B cell (primary cell): ENCODE results near the gene APOF. TPM values are rescaled to one million over a fixed set of nuclear protein-coding genes. Genes with fewer than 3 reads are reported as not detected.
A peak's percentile ranks its signal among the peaks of the same experiment; 100 is the strongest.

Experiments
- ATAC-seq: fragments of 200-7000 bp; cut with Tn5 transposase; one replicate; pipeline ENCODE4 v1.10.0; 2021; ENCODE audit warnings: low read depth, mild to moderate bottlenecking, moderate number of reproducible peaks, moderate library complexity
- CTCF ChIA-PET: fragments of 350-600 bp; sonication (Branson Sonifier 250); formaldehyde crosslinking; loops from one replicate; lab custom pipeline; 2021; ENCODE audit warnings: antibody characterized with exemption, inconsistent platforms; lab: Charles Lee
- POLR2A ChIA-PET: fragments of 350-600 bp; sonication (Branson Sonifier 250); formaldehyde crosslinking; loops from one replicate; lab custom pipeline; 2021; ENCODE audit warnings: antibody characterized with exemption; lab: Charles Lee
- DNase-seq: peaks from one replicate; pipeline ENCODE4 v3.0.0; 2013
- H2AFZ ChIP-seq: 2 replicates; pipeline ENCODE4 v1.6.1; 2012; ENCODE audit warnings: mild to moderate bottlenecking, low read depth, low read length; ENCODE audit not compliant: insufficient read depth, poor library complexity, severe bottlenecking
- H3K27ac ChIP-seq, 2 donors: 1 replicate in 1 of 2; 2 replicates in 1 of 2; pipeline ENCODE4 v1.5.1; 2012 to 2013; ENCODE audit warnings: low read length in 2 of 2, mild to moderate bottlenecking in 2 of 2, moderate library complexity in 1 of 2
- H3K27me3 ChIP-seq, 4 experiments: fragments of 200-600 bp in 1 of 4; sonication (generic) in 1 of 4; replicated peaks in 1 of 4; 1 replicate in 2 of 4; 2 replicates in 2 of 4; pipeline versions ENCODE4 v1.6.1 to v1.7.0; 2013 to 2016; ENCODE audit warnings: low read length in 3 of 4, mild to moderate bottlenecking in 2 of 4, mixed read lengths in 1 of 4, moderate library complexity in 1 of 4; ENCODE audit not compliant: insufficient read depth in 4 of 4, control insufficient read depth in 3 of 4; ENCODE audit errors: control extremely low read depth in 1 of 4
- H3K36me3 ChIP-seq, 2 experiments: replicated peaks in 1 of 2; 1 replicate in 1 of 2; 2 replicates in 1 of 2; pipeline versions ENCODE4 v1.6.1 to v1.7.1; 2013; ENCODE audit warnings: low read length in 1 of 2; ENCODE audit not compliant: insufficient read depth in 2 of 2, control insufficient read depth in 1 of 2; ENCODE audit errors: control extremely low read depth in 1 of 2, extremely low read depth in 1 of 2
- H3K4me1 ChIP-seq, 2 donors: fragments of 200-600 bp in 1 of 2; sonication (generic) in 1 of 2; 1 replicate in 1 of 2; 2 replicates in 1 of 2; pipeline versions ENCODE4 v1.5.1 to v1.6.1; 2013 to 2017; ENCODE audit warnings: low read length in 2 of 2; ENCODE audit not compliant: control insufficient read depth in 2 of 2, insufficient read depth in 2 of 2
- H3K4me2 ChIP-seq: replicated peaks from 2 replicates; pipeline ENCODE3; 2012; ENCODE audit warnings: mild to moderate bottlenecking, low read depth, low read length; ENCODE audit not compliant: poor library complexity, severe bottlenecking
- H3K4me3 ChIP-seq, 5 experiments: fragments of 200-600 bp in 1 of 5; sonication (generic) in 1 of 5; 1 replicate in 3 of 5; 2 replicates in 2 of 5; pipeline versions ENCODE4 v1.5.1 to v1.7.0; 2011 to 2016; ENCODE audit warnings: low read length in 4 of 5, mild to moderate bottlenecking in 4 of 5, low read depth in 2 of 5, control low read depth in 1 of 5, moderate library complexity in 1 of 5; ENCODE audit not compliant: insufficient read depth in 1 of 5; ENCODE audit errors: control extremely low read depth in 1 of 5, extremely low read depth in 1 of 5
- H3K79me2 ChIP-seq: fragments of 200-600 bp; sonication (generic); one replicate; pipeline ENCODE4 v1.6.0; 2016; ENCODE audit warnings: low read length; ENCODE audit not compliant: control insufficient read depth, insufficient read depth
- H3K9ac ChIP-seq: fragments of 200-600 bp; sonication (generic); 2 replicates; pipeline ENCODE4 v1.6.1; 2017; ENCODE audit warnings: mild to moderate bottlenecking, low read length, moderate library complexity
- H3K9me3 ChIP-seq, 3 donors: one replicate each; pipeline versions ENCODE4 v1.6.1 to v1.7.1; 2013; ENCODE audit warnings: low read length in 2 of 3; ENCODE audit not compliant: control insufficient read depth in 2 of 3, insufficient read depth in 1 of 3; ENCODE audit errors: control extremely low read depth in 1 of 3
- H4K20me1 ChIP-seq: 2 replicates; pipeline ENCODE4 v1.6.0; 2012; ENCODE audit warnings: mild to moderate bottlenecking, low read length; ENCODE audit not compliant: insufficient read depth, control insufficient read depth, poor library complexity, severe bottlenecking
- H3K27ac Mint-ChIP-seq: one replicate; pipeline ENCODE4 v1.8.0; 2021; ENCODE audit warnings: mixed read lengths
- H3K27me3 Mint-ChIP-seq: one replicate; pipeline ENCODE4 v1.8.0; 2021; ENCODE audit warnings: mixed read lengths
- H3K4me1 Mint-ChIP-seq: one replicate; pipeline ENCODE4 v1.8.0; 2021; ENCODE audit warnings: mixed read lengths
- H3K4me3 Mint-ChIP-seq: one replicate; pipeline ENCODE4 v1.8.0; 2021; ENCODE audit warnings: mixed read lengths
- H3K9me3 Mint-ChIP-seq: one replicate; pipeline ENCODE4 v1.8.0; 2022; ENCODE audit warnings: mixed read lengths; ENCODE audit not compliant: insufficient read depth
- CTCF ChIP-seq: fragments of 200-600 bp; IDR thresholded peaks from one replicate; pipeline ENCODE4 v1.8.0; 2022; ENCODE audit warnings: antibody characterized with exemption, mild to moderate bottlenecking
- EZH2 ChIP-seq: IDR thresholded peaks from 2 replicates; pipeline ENCODE4 v1.6.1; 2012; ENCODE audit warnings: borderline replicate concordance, low read depth, mild to moderate bottlenecking, moderate library complexity, low read length; ENCODE audit not compliant: insufficient read depth, poor library complexity, severe bottlenecking
- WGBS: methylation state at CpG from one replicate; pipeline ENCODE4 v1.1.5; 2013; ENCODE audit warnings: missing lambda C conversion rate; ENCODE audit not compliant: insufficient coverage; 5-methylcytosine and 5-hydroxymethylcytosine counted together
- intact Hi-C: fragments of 100-400 bp; cut with micrococcal nuclease; formaldehyde crosslinking; loops from one replicate; pipeline ENCODE4 v1.10.0; 2022
- polyA plus RNA-seq: library from polyadenylated mRNA; depleted of rRNA; stranded (reverse); fragments of >200 nt; gene quantifications from 2 replicates; pipeline ENCODE4 v1.2.3, GENCODE V29; 2012
- total RNA-seq, 2 donors: library from RNA; stranded (reverse); fragments of 120-200 nt in 1 of 2; gene quantifications; 1 replicate in 1 of 2; 2 replicates in 1 of 2; pipeline versions ENCODE4 v1.2.3 to v1.2.4, GENCODE V29; 2013 to 2022

Gene APOF
- total and polyA plus RNA-seq, 2 donors (not counting 1 experiment from before 2014, with no cell fraction given), result not detected

GRCh38 chr12:56341616-56342015 lies 21.0 kb downstream of the APOF start:
- Histone ChIP-seq H3K4me1 (peaks cover 26 to 33% of the 10 kb centered on the region in 2 donors), H3K4me3 (no peak overlapping the region), H4K20me1 (no peaks in the 10 kb centered on the region), H3K27me3 (no peaks in the 10 kb centered on the region), H3K79me2 (peaks cover 10% of the 10 kb centered on the region), H3K9me3 (no peaks in the 10 kb centered on the region), H3K36me3 (peaks cover 3 to 42% of the 10 kb centered on the region in 2 experiments), H2AFZ (no peak overlapping the region), H3K27ac (peak overlapping the region in 1 of 2 donors; percentile 14), H3K4me2 (no peak overlapping the region), H3K9ac (no peak overlapping the region)
- Mint-ChIP-seq H3K27ac (peak overlapping the region; percentile 6), H3K4me3 (no peak overlapping the region), H3K9me3 (no peaks in the 10 kb centered on the region), H3K27me3 (no peaks in the 10 kb centered on the region), H3K4me1 (peaks cover 33% of the 10 kb centered on the region)
- WGBS, result no CpG with 5 or more reads among the region's 1 CpG
- ATAC-seq (no peak), DNase-seq (no peak)
- intact Hi-C loops, result no loop called here
- TF ChIP-seq CTCF (no peak), EZH2 (no peak)
- POLR2A ChIA-PET, result interaction anchor here (1.0 to 2.1 kb wide), 2 partner anchors 8 to 18 kb away, joined by 7 read pairs; partner anchors contain the start of genes PAN2 and STAT2
- CTCF ChIA-PET, result interaction anchor here (2.2 to 2.4 kb wide), 2 partner anchors 18 to 122 kb away, joined by 6 to 10 read pairs; partner anchors contain the start of gene STAT2

GRCh38 chr12:56339158-56339422 lies 23.6 kb downstream of the APOF start:
- Histone ChIP-seq H4K20me1 (no peaks in the 10 kb centered on the region), H2AFZ (peak overlapping the region; percentile 52), H3K27me3 (no peaks in the 10 kb centered on the region), H3K4me1 (peaks cover 35 to 43% of the 10 kb centered on the region in 2 donors), H3K27ac (peak overlapping the region; percentile 86 to 88), H3K4me2 (peak overlapping the region; percentile 81), H3K36me3 (peaks cover 0 to 28% of the 10 kb centered on the region in 2 experiments), H3K4me3 (peak overlapping the region; percentile 26 to 59 (median 48)), H3K9me3 (no peaks in the 10 kb centered on the region), H3K79me2 (peaks cover 10% of the 10 kb centered on the region), H3K9ac (peak overlapping the region; percentile 68)
- Mint-ChIP-seq H3K27ac (peak overlapping the region; percentile 99), H3K4me1 (peaks cover 43% of the 10 kb centered on the region), H3K27me3 (no peaks in the 10 kb centered on the region), H3K9me3 (no peaks in the 10 kb centered on the region), H3K4me3 (peak overlapping the region; percentile 95)
- TF ChIP-seq EZH2 (no peak), CTCF (no peak)
- no CpG with 5 or more reads among the region's 1 CpG for WGBS
- ATAC-seq, result no peak
- ChIA-PET POLR2A (interaction anchor here (0.6 to 2.5 kb wide), 7 partner anchors 15 to 125 kb away, joined by 3 to 22 read pairs (median 5); partner anchors contain the start of genes CNPY2, CS, RNF41 and STAT2), CTCF (interaction anchor here (0.5 to 7.6 kb wide), 6 partner anchors 20 to 126 kb away, joined by 4 to 45 read pairs (median 14); partner anchors contain the start of genes CNPY2, STAT2 and TIMELESS)
- DNase-seq, result no peak
- intact Hi-C loops, result loop anchor here (2.0 kb wide), 1 partner anchor 36 kb away; no protein-coding TSS in a partner anchor
